ENCODE data around the gene PARM1.

DNA sequence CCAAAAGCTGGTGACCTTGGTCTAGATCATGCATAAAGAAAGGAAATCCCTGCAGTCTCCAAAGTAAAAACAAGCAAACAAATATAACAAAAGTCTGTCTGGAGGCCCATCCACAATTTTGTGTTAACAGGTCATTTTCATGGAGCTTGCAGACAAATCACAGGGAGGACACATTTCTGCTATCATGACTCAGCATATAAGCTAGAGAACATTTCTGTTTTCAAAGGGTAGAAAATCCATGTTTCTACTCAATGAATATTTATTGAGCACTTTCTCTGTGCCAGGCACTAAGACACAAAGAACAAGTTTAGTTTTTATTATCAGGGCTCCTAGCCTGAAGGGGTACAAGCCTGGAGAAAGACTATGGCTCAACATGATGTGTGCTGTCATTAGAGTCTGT is 71.1 kb downstream of the PARM1 start:
- TF ChIP-seq POLR2A (IDR thresholded peaks at IDR 0.05; ENCODE audit: low read depth, low read length): no peak
- TF ChIP-seq, protein P1, sequence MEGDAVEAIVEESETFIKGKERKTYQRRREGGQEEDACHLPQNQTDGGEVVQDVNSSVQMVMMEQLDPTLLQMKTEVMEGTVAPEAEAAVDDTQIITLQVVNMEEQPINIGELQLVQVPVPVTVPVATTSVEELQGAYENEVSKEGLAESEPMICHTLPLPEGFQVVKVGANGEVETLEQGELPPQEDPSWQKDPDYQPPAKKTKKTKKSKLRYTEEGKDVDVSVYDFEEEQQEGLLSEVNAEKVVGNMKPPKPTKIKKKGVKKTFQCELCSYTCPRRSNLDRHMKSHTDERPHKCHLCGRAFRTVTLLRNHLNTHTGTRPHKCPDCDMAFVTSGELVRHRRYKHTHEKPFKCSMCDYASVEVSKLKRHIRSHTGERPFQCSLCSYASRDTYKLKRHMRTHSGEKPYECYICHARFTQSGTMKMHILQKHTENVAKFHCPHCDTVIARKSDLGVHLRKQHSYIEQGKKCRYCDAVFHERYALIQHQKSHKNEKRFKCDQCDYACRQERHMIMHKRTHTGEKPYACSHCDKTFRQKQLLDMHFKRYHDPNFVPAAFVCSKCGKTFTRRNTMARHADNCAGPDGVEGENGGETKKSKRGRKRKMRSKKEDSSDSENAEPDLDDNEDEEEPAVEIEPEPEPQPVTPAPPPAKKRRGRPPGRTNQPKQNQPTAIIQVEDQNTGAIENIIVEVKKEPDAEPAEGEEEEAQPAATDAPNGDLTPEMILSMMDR (conservative IDR thresholded peaks at IDR 0.05; ENCODE audit: low read depth, low read length): no peak
- TF ChIP-seq, protein P2, sequence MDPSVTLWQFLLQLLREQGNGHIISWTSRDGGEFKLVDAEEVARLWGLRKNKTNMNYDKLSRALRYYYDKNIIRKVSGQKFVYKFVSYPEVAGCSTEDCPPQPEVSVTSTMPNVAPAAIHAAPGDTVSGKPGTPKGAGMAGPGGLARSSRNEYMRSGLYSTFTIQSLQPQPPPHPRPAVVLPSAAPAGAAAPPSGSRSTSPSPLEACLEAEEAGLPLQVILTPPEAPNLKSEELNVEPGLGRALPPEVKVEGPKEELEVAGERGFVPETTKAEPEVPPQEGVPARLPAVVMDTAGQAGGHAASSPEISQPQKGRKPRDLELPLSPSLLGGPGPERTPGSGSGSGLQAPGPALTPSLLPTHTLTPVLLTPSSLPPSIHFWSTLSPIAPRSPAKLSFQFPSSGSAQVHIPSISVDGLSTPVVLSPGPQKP (IDR thresholded peaks at IDR 0.05; ENCODE audit: borderline replicate concordance, low read depth, low read length): no peak
- TF ChIP-seq RFX5 (IDR thresholded peaks at IDR 0.05; ENCODE audit: low read depth, low read length): no peak
- no peak for TF ChIP-seq RAD21 (IDR thresholded peaks at IDR 0.05; ENCODE audit: low read length)
- no peak for TF ChIP-seq BHLHE40 (IDR thresholded peaks at IDR 0.05; ENCODE audit: low read depth, low read length)
- no peak for TF ChIP-seq RCOR1 (IDR thresholded peaks at IDR 0.05; ENCODE audit: insufficient replicate concordance, low read length)
- TF ChIP-seq, protein P3, sequence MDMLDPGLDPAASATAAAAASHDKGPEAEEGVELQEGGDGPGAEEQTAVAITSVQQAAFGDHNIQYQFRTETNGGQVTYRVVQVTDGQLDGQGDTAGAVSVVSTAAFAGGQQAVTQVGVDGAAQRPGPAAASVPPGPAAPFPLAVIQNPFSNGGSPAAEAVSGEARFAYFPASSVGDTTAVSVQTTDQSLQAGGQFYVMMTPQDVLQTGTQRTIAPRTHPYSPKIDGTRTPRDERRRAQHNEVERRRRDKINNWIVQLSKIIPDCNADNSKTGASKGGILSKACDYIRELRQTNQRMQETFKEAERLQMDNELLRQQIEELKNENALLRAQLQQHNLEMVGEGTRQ (IDR thresholded peaks at IDR 0.05; ENCODE audit: low read depth, low read length): no peak
- TF ChIP-seq MXI1 (IDR thresholded peaks at IDR 0.05; ENCODE audit: borderline replicate concordance, low read depth, low read length): no peak
- TF ChIP-seq CEBPB (IDR thresholded peaks at IDR 0.05; ENCODE audit: low read depth, low read length): no peak
